Kidney (tissue), 14 donors: ENCODE results near the gene ZAR1L. TPM values are rescaled to one million over a fixed set of nuclear protein-coding genes. Genes with fewer than 3 reads are reported as not detected.

Source experiments
- DNase-seq, 5 donors: peaks; one replicate each; pipeline ENCODE4 v3.0.0-alpha.2; 2013 to 2020
- FAIRE-seq: peaks from 2 replicates; lab custom pipeline; 2012; peaks lifted over from hg19 to GRCh38; lab: Jason Lieb, UNC
- H3K27ac ChIP-seq, 2 donors: one replicate each; pipeline ENCODE4 v1.7.0; 2013; ENCODE audit warnings: low read depth in 2 of 2, low read length in 2 of 2, inconsistent platforms in 1 of 2
- H3K27me3 ChIP-seq: one replicate; pipeline ENCODE4 v1.7.1; 2013; ENCODE audit warnings: low read length, inconsistent platforms; ENCODE audit not compliant: control insufficient read depth, insufficient read depth
- H3K36me3 ChIP-seq, 3 donors: one replicate each; pipeline versions ENCODE4 v1.7.0 to v1.7.1; 2013; ENCODE audit warnings: low read length in 3 of 3, control low read depth in 1 of 3, inconsistent platforms in 1 of 3; ENCODE audit not compliant: insufficient read depth in 3 of 3, control insufficient read depth in 2 of 3
- H3K4me1 ChIP-seq, 3 donors: one replicate each; pipeline versions ENCODE4 v1.7.0 to v1.7.1; 2013; ENCODE audit warnings: low read length in 3 of 3, inconsistent platforms in 1 of 3, low read depth in 1 of 3; ENCODE audit not compliant: control insufficient read depth in 2 of 3, insufficient read depth in 2 of 3
- H3K4me3 ChIP-seq, 3 donors: one replicate each; pipeline versions ENCODE4 v1.7.0 to v1.8.1; 2013; ENCODE audit warnings: low read length in 3 of 3, control low read depth in 1 of 3, inconsistent platforms in 1 of 3
- H3K9ac ChIP-seq, 3 donors: one replicate each; pipeline versions ENCODE4 v1.7.0 to v1.7.1; 2013; ENCODE audit warnings: low read length in 3 of 3, control low read depth in 1 of 3, inconsistent platforms in 1 of 3
- H3K9me3 ChIP-seq, 3 donors: one replicate each; pipeline versions ENCODE4 v1.7.0 to v1.7.1; 2013; ENCODE audit warnings: low read length in 3 of 3, control low read depth in 1 of 3, inconsistent platforms in 1 of 3; ENCODE audit not compliant: control insufficient read depth in 2 of 3, insufficient read depth in 1 of 3
- intact Hi-C: fragments of 100-400 bp; cut with DNase I; formaldehyde crosslinking; loops from one replicate; pipeline ENCODE4 v1.11.1; 2022
- polyA plus RNA-seq: library from polyadenylated mRNA; stranded (reverse); fragments of 350-450 nt; fragmentation: Illumina TruSeq; extraction: RNeasy Lipid Tissue Mini Kit (QIAGEN cat#74804); gene quantifications from one replicate; pipeline ENCODE4 v1.2.3, GENCODE V29; 2014; ENCODE audit warnings: low read depth, low replicate concordance; ENCODE audit not compliant: insufficient read depth
- total RNA-seq: library from RNA; stranded (reverse); fragmentation: NEBNext Ultra II Directional; extraction: Animal tissue kit (Norgen Biotek cat#: 25700); gene quantifications from one replicate; pipeline ENCODE4 v1.2.1, GENCODE V29; 2021
- TF ChIP-seq, protein P1 (sequence below): IDR thresholded peaks from 3 replicates; pipeline ENCODE4 v1.5.1; 2012; ENCODE audit warnings: mild to moderate bottlenecking, moderate library complexity, borderline replicate concordance; ENCODE audit not compliant: insufficient read depth; ENCODE audit errors: extremely low read depth
- donor health status: control.
- donor health status: control.
- donor health status: control.
- donor health status: control.
- donor health status: control.
- donor health status: DM: yes; HTN: yes; CAD: no.
- donor health status: Normal renal cell carcinoma (clear cell type).

ZAR1L gene
- total and polyA plus RNA-seq, 2 donors from 2014 or later = not detected

DNA sequence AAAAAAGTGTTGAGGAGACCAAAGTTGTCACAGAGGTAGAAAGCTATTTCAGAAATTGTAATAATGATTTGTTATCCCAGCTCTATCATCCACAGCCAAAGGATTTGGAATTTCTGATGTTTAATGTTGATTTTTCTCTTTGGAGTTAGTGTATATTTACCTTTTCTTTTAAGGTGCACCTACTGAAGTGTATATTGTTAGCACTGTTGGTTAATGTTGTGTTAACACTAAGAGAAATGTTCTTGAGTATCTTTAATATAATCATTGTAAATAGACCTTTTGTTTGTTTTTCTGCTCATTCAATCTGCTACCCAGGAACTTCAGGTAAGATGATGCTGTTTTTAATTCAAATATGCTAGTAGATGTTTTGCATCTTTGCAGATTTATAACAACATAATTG is 57.5 kb downstream of the ZAR1L start:
- Histone ChIP-seq H3K4me1 (no peaks in the 10 kb centered on the region), H3K4me3 (peak overlapping the region in 1 of 3 donors; percentile 4), H3K9ac (no peak overlapping the region), H3K27me3 (no peaks in the 10 kb centered on the region), H3K9me3 (no peaks in the 10 kb centered on the region), H3K36me3 (no peaks in the 10 kb centered on the region), H3K27ac (no peak overlapping the region)
- FAIRE-seq = no peak
- TF ChIP-seq, protein P1, sequence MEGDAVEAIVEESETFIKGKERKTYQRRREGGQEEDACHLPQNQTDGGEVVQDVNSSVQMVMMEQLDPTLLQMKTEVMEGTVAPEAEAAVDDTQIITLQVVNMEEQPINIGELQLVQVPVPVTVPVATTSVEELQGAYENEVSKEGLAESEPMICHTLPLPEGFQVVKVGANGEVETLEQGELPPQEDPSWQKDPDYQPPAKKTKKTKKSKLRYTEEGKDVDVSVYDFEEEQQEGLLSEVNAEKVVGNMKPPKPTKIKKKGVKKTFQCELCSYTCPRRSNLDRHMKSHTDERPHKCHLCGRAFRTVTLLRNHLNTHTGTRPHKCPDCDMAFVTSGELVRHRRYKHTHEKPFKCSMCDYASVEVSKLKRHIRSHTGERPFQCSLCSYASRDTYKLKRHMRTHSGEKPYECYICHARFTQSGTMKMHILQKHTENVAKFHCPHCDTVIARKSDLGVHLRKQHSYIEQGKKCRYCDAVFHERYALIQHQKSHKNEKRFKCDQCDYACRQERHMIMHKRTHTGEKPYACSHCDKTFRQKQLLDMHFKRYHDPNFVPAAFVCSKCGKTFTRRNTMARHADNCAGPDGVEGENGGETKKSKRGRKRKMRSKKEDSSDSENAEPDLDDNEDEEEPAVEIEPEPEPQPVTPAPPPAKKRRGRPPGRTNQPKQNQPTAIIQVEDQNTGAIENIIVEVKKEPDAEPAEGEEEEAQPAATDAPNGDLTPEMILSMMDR = no peak
- intact Hi-C loops = no loop called here
- DNase-seq = no peak

DNA sequence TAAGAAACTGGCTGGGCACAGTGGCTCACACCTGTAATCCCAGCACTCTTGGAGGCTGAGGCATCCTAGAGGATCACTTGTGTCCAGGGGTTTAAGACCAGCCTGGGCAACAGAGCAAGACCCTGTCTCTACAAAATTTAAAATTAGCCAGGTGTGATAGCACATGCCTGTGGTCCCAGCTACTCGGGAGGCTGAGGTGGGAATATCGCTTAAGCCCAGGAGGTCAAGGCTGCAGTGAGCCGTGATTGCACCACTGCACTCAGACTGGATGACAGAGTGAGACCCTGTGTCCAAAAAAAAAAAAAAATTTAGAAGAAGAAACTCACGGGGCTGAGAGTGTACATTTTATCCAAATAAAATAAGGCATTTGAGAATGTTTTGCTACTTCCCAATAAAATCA is 58.9 kb downstream of the ZAR1L start:
- DNase-seq = no peak
- no peaks in the 10 kb centered on the region for H3K4me1 ChIP-seq
- no peak overlapping the region for H3K9ac ChIP-seq
- H3K36me3 ChIP-seq = no peaks in the 10 kb centered on the region
- TF ChIP-seq, protein P1 = no peak
- no peak for FAIRE-seq
- H3K4me3 ChIP-seq = no peak overlapping the region
- H3K27me3 ChIP-seq = no peaks in the 10 kb centered on the region
- H3K9me3 ChIP-seq = no peaks in the 10 kb centered on the region
- intact Hi-C loops = no loop called here
- H3K27ac ChIP-seq = no peak overlapping the region

DNA sequence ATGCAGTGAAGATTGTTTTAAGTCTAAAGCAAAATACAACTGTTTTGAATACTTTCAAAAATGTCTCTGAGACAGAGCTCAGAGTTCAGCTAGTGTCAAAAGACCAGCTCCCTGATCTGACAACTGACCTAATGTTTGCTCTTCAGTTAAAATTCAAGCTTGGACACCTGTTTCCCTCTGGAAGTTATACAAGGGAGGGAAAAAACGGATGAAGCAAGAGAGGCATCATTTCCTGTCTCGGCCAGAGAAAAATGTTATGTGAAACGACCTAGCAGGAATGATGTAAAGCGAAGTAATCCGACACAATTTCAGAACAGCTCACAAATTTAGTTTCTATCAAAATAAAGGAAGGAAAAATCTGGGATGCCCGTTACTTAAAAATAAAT is 59.4 kb downstream of the ZAR1L start:
- FAIRE-seq (no peak), DNase-seq (no peak)
- H3K9me3 ChIP-seq = no peaks in the 10 kb centered on the region
- intact Hi-C loops = no loop called here
- no peaks in the 10 kb centered on the region for H3K27me3 ChIP-seq
- no peaks in the 10 kb centered on the region for H3K36me3 ChIP-seq
- no peak overlapping the region for H3K27ac ChIP-seq
- H3K4me3 ChIP-seq = no peak overlapping the region
- no peak overlapping the region for H3K9ac ChIP-seq
- H3K4me1 ChIP-seq = no peaks in the 10 kb centered on the region
- TF ChIP-seq, protein P1 = no peak
